Mucosa of stomach (tissue), 1 donor: ENCODE data around the gene IGFBPL1.
"Not testable (repeated sequence)": the region's sequence is repeated elsewhere in the genome, so short reads cannot be mapped to it uniquely, and the experiment has no call there.

Source experiments
- H3K27me3 ChIP-seq: one replicate; pipeline ENCODE4 v1.7.0; 2013; ENCODE audit warnings: mild to moderate bottlenecking, low read length; ENCODE audit not compliant: control insufficient read depth, insufficient read depth
- H3K36me3 ChIP-seq: one replicate; pipeline ENCODE4 v1.7.0; 2013; ENCODE audit warnings: low read length; ENCODE audit not compliant: control insufficient read depth, insufficient read depth
- H3K4me1 ChIP-seq: one replicate; pipeline ENCODE4 v1.7.0; 2013; ENCODE audit warnings: mild to moderate bottlenecking, low read length; ENCODE audit not compliant: control insufficient read depth, insufficient read depth
- H3K4me3 ChIP-seq: one replicate; pipeline ENCODE4 v1.7.0; 2013; ENCODE audit warnings: low read length
- H3K9ac ChIP-seq: one replicate; pipeline ENCODE4 v1.7.0; 2013; ENCODE audit warnings: mild to moderate bottlenecking, low read length, moderate library complexity
- H3K9me3 ChIP-seq: one replicate; pipeline ENCODE4 v1.7.0; 2013; ENCODE audit warnings: mild to moderate bottlenecking, low read length, moderate library complexity; ENCODE audit not compliant: control insufficient read depth
- donor health status: Pancreatic carcinoma.

IGFBPL1 gene

DNA sequence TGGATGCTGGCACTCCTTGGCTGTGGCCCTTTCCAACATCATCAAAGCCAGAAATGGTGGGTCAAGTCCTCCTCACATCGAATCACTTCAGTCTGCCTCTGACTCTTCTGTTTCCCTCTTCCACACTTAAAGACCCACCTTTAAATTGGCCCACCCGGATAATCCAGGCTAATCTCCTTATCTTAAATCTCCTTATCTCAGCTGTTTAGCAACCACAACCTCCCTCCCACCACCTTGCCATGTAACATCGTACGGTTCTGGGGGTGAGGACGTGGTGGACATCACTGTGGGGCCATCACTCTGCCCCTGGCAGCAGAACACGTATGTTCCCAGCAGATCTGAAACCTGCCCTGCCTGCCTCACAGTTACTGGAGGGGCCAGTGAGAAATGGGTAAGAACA is 11.5 kb downstream of the IGFBPL1 start:
- Histone ChIP-seq H3K4me3 (no peak overlapping the region), H3K9ac (no peak overlapping the region), H3K27me3 (no peaks in the 10 kb centered on the region), H3K9me3 (no peaks in the 10 kb centered on the region), H3K36me3 (no peaks in the 10 kb centered on the region), H3K4me1 (no peaks in the 10 kb centered on the region)

- Histone ChIP-seq H3K9me3 (no peaks in the 10 kb centered on the region), H3K9ac (no peak overlapping the region), H3K4me1 (no peaks in the 10 kb centered on the region), H3K4me3 (no peak overlapping the region), H3K27me3 (no peaks in the 10 kb centered on the region), H3K36me3 (no peaks in the 10 kb centered on the region)
Observed at GRCh38 chr9:38408719-38409118, 15.5 kb downstream of the IGFBPL1 start.

- H3K9me3 ChIP-seq = no peaks in the 10 kb centered on the region
Observed at GRCh38 chr9:38406476-38407186, 17.6 kb downstream of the IGFBPL1 start.

GRCh38 chr9:38405785-38406184 is 18.5 kb downstream of the IGFBPL1 start:
- Histone ChIP-seq H3K4me3 (no peak overlapping the region), H3K27me3 (no peaks in the 10 kb centered on the region), H3K9ac (no peak overlapping the region), H3K4me1 (no peaks in the 10 kb centered on the region), H3K9me3 (no peaks in the 10 kb centered on the region), H3K36me3 (no peaks in the 10 kb centered on the region)

More at GRCh38 chr9:38406476-38407186, 17.6 kb downstream of the IGFBPL1 start:
- H3K4me1 ChIP-seq = no peaks in the 10 kb centered on the region
- H3K9ac ChIP-seq = no peak overlapping the region
- H3K27me3 ChIP-seq = no peaks in the 10 kb centered on the region
- no peak overlapping the region for H3K4me3 ChIP-seq
- no peaks in the 10 kb centered on the region for H3K36me3 ChIP-seq

DNA sequence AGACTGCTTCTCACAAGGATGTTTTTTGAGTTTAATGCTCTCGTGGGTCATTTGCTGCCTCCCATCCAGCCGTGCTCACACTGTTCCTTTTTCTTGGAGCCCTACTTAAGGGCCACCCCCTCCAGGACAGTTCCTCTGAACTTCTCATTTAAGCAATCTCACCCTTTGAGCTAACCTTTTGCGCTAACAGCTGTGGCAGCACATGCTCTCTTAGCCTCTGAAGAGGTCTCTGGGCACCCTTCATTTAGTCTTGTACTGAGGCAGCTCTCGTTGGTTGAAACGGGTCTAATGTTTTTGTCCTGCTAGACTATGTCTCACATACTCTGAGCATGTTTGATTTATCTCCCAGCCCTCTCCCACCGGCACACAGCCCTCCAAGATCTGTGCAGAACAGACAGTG is 19.9 kb downstream of the IGFBPL1 start:
- H3K36me3 ChIP-seq = no peaks in the 10 kb centered on the region
- no peak overlapping the region for H3K4me3 ChIP-seq
- no peaks in the 10 kb centered on the region for H3K4me1 ChIP-seq
- H3K27me3 ChIP-seq = no peaks in the 10 kb centered on the region
- no peak overlapping the region for H3K9ac ChIP-seq
- H3K9me3 ChIP-seq = no peaks in the 10 kb centered on the region

DNA sequence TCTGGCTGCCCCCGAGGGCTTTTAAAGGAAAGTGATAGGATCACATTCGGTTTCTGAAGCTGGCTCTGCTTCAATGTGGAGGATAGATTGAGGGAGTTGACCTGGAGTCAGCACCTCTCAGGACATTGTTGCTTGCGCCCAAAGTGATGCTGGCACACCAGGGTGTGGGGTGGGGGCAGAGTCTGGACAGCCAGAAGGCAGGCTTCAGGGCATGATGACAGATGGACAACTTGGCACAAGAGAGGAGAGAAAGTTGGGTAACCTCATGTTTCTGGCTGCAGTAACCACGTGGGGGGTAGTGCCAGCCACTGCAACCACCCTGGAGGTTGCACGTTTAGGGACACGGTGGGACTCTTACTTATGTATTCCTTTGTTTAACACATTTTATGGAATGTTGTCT is 22.3 kb downstream of the IGFBPL1 start:
- no peaks in the 10 kb centered on the region for H3K36me3 ChIP-seq
- H3K9me3 ChIP-seq = no peaks in the 10 kb centered on the region
- no peak overlapping the region for H3K9ac ChIP-seq
- H3K4me1 ChIP-seq = no peaks in the 10 kb centered on the region
- H3K4me3 ChIP-seq = no peak overlapping the region
- H3K27me3 ChIP-seq = no peaks in the 10 kb centered on the region

DNA sequence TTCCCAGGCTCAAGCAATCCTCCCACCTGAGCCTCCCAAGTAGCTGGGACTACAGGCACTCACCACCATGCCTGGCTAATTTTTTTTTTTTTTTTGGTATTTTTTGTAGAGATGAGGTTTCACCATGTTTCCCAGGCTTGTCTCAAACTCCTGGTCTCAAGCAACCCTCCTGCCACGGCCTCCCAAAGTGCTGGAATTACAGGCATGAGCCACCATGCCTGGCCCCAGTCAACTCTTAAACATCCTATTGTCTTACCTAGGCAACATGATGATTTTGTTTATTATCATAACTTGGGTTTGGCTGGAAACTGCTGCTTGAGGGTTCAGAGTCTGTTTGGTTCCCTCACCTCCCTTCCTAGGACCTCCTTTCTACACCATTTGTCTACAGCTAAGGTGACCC is 25.1 kb downstream of the IGFBPL1 start:
- H3K4me1 ChIP-seq, H3K9me3 ChIP-seq, H3K27me3 ChIP-seq, H3K9ac ChIP-seq, H3K36me3 ChIP-seq, H3K4me3 ChIP-seq: not testable (repeated sequence)

GRCh38 chr9:38396371-38396671 is 27.9 kb downstream of the IGFBPL1 start:
- H3K9me3 ChIP-seq = no peaks in the 10 kb centered on the region
- no peaks in the 10 kb centered on the region for H3K36me3 ChIP-seq
- peaks cover 17% of the 10 kb centered on the region for H3K4me1 ChIP-seq
- no peaks in the 10 kb centered on the region for H3K27me3 ChIP-seq
- H3K4me3 ChIP-seq = no peak overlapping the region
- H3K9ac ChIP-seq = no peak overlapping the region

GRCh38 chr9:38395653-38396370 is 28.4 kb downstream of the IGFBPL1 start:
- no peaks in the 10 kb centered on the region for H3K36me3 ChIP-seq
- H3K27me3 ChIP-seq = no peaks in the 10 kb centered on the region
- no peak overlapping the region for H3K9ac ChIP-seq
- H3K4me1 ChIP-seq = peaks cover 17% of the 10 kb centered on the region
- no peak overlapping the region for H3K4me3 ChIP-seq
- H3K9me3 ChIP-seq = no peaks in the 10 kb centered on the region

DNA sequence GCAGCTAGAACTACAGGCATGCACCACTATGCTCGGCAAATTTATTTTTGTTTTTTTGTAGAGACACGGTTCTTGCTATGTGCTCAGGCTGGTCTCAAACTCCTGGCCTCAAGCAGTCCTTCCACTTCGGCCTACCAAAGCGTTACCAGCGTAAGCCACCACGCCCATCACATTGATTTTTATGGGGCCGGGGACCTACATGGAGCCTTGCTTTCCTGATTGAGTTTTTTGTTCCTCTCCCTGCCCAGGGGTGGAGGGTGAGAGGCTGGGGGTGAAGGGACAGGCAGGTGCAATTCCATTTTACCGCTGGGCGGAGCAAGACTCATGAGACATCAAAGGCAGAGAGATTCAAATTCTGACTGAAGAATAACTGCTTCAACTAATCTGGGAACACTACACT is 29.8 kb downstream of the IGFBPL1 start:
- no peaks in the 10 kb centered on the region for H3K27me3 ChIP-seq
- peaks cover 17% of the 10 kb centered on the region for H3K4me1 ChIP-seq
- no peak overlapping the region for H3K9ac ChIP-seq
- no peaks in the 10 kb centered on the region for H3K9me3 ChIP-seq
- H3K4me3 ChIP-seq = no peak overlapping the region
- H3K36me3 ChIP-seq = no peaks in the 10 kb centered on the region

- Histone ChIP-seq H3K9me3 (no peaks in the 10 kb centered on the region), H3K4me3 (peak overlapping the region; percentile 83), H3K27me3 (no peaks in the 10 kb centered on the region), H3K36me3 (no peaks in the 10 kb centered on the region), H3K9ac (peak overlapping the region; percentile 80), H3K4me1 (peaks cover 17% of the 10 kb centered on the region)
Observed at GRCh38 chr9:38393128-38393796, 31.0 kb downstream of the IGFBPL1 start.
